Stimulated activated CD8-positive, alpha-beta memory T cell treated with anti-CD3 and anti-CD28 coated beads, Interleukin-2, amount 100 ng/mL, for 48 hours (primary cell): Measurements from ENCODE around the gene C2orf76.
A peak's percentile ranks its signal among the peaks of the same experiment; 100 is the strongest.
"Not testable (repeated sequence)": the region's sequence is repeated elsewhere in the genome, so short reads cannot be mapped to it uniquely, and the experiment has no call there.

ENCODE experiments used
- DNase-seq, 2 donors: peaks; one replicate each; pipeline ENCODE4 v3.0.0-alpha.2; 2020; ENCODE audit warnings: low read depth in 2 of 2

The C2orf76 gene

GRCh38 chr2:119294671-119295070, 72.0 kb downstream of the C2orf76 start:
- DNase-seq, result no peak

- no peak for DNase-seq
Measured at GRCh38 chr2:119293900-119294299, 72.7 kb downstream of the C2orf76 start.

DNA sequence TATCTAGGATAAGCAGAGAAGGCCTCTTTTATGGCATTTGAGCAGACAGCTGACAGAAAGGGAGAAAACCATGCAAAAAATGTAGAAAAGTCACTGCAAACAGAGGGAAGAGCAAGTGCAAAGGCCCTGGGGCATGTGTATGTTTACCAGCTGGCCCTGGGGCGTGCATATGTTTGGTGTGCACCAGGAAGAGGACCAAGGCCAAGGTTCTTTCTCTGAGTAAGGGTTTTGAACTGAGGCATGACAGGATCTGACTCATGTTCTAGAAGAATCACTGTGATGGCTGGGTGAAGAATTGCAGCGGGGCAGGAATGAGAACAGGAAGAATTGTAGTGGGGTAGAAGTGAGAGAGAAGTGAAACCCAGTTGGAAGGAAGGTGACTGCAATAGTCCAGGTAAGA, 73.4 kb downstream of the C2orf76 start:
- DNase-seq, result no peak

- DNase-seq, result no peak
Measured at GRCh38 chr2:119292226-119292625, 74.4 kb downstream of the C2orf76 start.

GRCh38 chr2:119291588-119292167, 75.0 kb downstream of the C2orf76 start:
- DNase-seq, result no peak

DNA sequence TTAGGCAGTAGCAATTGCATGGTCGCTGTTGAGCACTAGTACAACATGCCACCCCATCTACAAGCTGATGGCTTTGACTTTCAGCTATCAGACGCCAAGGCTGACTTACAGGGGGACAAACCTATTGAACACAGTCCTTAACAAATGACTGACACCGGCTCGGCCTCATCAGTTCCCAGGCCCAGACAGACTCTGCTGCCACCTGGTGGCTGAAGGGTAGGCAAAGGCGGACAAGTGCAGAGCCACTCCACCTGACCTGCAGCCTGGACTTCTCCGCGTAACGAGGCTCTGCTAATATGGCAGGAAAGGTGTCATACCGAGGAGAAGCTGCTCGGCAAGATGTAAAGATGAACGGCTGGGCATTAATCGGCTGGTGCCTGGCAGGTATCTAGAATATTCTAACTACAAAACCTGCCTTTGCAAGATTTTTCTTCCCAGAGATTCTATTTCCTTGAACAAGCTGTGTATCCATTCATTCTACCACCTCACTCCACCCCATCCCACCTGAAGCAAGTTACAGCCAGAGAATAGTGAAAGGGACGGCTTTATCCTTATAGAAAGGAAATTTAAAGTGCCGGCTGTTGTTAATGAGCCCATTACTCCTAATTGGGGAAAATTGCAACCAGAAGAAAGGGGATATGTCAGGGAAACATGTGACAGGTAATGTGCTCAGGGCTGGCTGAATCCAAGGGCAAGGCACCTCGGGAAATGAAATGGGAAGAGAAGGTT, 75.6 kb downstream of the C2orf76 start:
- peak; percentile 42 to 51 for DNase-seq

- DNase-seq, result no peak
Measured at GRCh38 chr2:119289642-119290041, 77.0 kb downstream of the C2orf76 start.

- no peak for DNase-seq
Measured at GRCh38 chr2:119289093-119289492, 77.5 kb downstream of the C2orf76 start.

GRCh38 chr2:119288576-119288975, 78.1 kb downstream of the C2orf76 start:
- no peak for DNase-seq

GRCh38 chr2:119286661-119287060, 80.0 kb downstream of the C2orf76 start:
- no peak for DNase-seq

DNA sequence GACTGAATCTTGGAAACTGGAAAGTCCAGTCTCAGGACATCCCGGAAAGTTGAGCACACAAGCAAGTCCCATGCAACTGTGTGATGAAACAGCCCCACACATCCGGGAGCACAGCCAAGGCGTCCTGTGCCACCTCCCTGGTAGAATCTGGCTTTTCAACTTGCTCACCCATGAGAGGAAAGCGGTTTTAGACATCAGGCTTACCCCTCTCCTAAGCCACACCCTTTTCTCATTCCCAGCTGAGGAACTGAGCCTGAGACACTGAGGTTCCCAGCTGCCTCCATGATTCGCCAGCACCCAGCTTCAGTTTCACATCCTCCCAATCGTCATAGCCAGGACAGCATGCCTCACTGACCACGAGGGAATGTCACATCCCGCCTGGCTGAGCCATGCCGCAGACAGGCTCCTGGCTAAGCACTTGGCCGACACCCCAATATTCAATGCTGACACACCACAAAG, 82.7 kb downstream of the C2orf76 start:
- DNase-seq, result no peak

DNA sequence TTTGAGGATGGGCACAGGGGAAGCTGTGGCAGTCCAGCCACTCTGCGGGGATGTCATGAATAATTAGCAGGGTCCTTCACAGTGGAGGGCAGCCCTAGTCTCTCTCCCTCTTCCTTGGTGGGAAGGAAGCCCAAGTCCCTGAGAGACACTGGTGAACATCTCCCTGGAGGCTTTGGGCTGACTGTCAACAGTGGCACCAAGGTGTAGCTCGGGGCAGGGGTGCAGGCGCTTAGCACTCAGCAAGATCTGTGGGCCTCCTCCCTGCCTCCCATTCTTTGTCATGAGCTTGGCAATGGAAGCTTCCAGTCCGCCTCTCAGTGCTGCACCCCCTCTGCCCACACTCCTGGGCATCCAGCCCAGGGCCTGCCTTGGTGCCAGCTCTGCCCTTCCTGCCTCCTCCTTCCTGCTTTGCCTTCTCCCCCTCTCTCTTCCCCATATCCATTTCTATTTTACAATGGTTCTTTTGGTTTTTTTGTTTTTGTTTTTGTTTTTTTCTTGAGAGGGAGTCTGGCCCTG, 83.6 kb downstream of the C2orf76 start:
- DNase-seq, result no peak

- no peak for DNase-seq
Measured at GRCh38 chr2:119282146-119282995, 84.3 kb downstream of the C2orf76 start.

- DNase-seq, result no peak
Measured at GRCh38 chr2:119280680-119281079, 86.0 kb downstream of the C2orf76 start.

DNA sequence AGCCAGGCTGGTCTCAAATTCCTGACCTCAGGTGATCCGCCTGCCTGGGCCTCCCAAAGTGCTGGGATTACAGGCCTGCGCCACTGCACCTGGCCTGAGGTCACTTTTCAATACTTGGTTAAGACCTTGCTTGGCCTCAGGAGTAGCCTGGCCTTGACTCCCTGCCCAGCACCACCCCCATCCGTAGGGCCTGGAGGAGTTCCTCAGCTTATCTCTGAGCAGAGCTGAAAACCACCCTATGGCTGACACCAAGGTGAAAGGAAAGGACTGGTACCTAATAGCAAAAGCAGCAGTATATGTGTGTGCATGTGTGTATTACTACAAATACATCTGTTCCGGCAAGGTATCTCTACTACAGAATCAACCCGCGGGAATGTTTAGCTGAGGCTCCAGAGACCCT, 87.0 kb downstream of the C2orf76 start:
- no peak for DNase-seq

- DNase-seq, result no peak
Measured at GRCh38 chr2:119278946-119279345, 87.7 kb downstream of the C2orf76 start.

DNA sequence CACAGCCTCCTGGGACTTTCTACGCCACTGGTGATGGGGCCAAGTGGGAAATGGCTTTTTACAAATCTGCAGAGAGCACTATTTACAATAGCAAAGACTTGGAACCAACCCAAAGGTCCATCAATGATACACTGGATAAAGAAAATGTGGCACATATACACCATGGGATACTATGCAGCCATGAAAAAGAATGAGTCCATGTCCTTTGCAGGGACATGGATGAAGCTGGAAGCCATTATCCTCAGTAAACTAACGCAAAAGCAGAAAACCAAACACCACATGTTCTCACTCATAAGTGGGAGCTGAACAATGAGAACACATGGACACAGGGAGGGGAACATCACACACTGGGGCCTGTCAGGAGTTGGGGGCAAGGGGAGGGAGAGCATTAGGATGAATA, 88.2 kb downstream of the C2orf76 start:
- not testable (repeated sequence) for DNase-seq

GRCh38 chr2:119276864-119277263, 89.8 kb downstream of the C2orf76 start:
- no peak for DNase-seq

DNA sequence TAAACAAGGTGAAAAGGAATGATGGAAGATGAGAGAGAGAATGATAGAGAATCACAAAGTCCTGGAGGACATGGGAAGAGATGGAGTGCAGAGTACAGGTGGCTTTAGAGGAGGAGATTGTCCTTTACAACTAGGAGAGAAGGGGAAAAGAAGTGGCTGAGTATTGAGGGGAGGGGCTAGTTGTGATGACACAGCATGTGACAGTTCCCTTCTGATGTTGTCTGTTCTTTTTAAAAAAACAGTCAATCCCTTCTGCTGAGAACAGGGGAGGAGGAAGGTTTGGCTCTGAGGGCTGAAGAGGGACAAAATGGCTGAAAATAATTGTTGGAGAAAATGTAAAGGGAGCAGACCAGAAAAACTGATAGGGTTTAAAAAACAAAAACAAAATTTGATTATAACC, 99.0 kb downstream of the C2orf76 start:
- no peak for DNase-seq

DNA sequence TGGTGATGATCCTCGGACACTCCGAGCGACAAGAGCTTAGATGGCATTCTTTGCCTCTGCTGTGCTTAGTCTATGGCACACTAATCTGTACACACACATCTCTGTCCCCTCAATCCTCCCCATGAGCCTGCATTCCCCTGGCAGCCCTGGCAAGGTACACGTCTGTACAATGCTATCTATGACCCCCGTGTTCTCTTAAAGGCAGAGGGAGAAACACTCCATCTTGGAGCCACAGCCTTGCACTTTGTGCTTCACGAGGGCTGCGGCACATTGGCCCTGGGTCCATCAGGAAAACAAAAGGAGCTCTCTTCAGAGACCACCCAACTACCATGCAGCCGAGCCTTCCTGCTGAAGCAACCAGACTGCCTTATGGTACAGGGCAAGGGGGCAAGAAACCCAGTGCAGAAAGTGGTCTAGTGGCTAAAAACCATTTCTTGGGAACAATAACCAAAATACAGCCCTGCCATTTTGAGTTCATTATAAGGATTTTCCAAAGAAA, 100.5 kb downstream of the C2orf76 start:
- no peak for DNase-seq

GRCh38 chr2:119265693-119266066, 101.0 kb downstream of the C2orf76 start:
- DNase-seq, result no peak
